Thymus (tissue), 11 donors: Measurements from ENCODE around the gene KRT82. TPM values are rescaled to one million over a fixed set of nuclear protein-coding genes. Genes with fewer than 3 reads are reported as not detected.
"Not testable (repeated sequence)": the region's sequence is repeated elsewhere in the genome, so short reads cannot be mapped to it uniquely, and the experiment has no call there.

Experiments used
- DNase-seq, 9 donors: peaks; one replicate each; pipeline ENCODE4 v3.0.0-alpha.2; 2013; ENCODE audit warnings: low spot score in 9 of 9, low read depth in 6 of 9, missing footprints in 1 of 9
- H3K27ac ChIP-seq, 2 donors: one replicate each; pipeline ENCODE4 v1.5.1; 2013; ENCODE audit warnings: control low read depth in 1 of 2, low read depth in 1 of 2, low read length in 1 of 2, mild to moderate bottlenecking in 1 of 2, moderate library complexity in 1 of 2
- H3K27me3 ChIP-seq, 2 donors: one replicate each; pipeline ENCODE4 v1.5.1; 2013; ENCODE audit warnings: low read length in 1 of 2; ENCODE audit not compliant: control insufficient read depth in 2 of 2, insufficient read depth in 1 of 2
- H3K36me3 ChIP-seq, 2 donors: one replicate each; pipeline ENCODE4 v1.5.1; 2013; ENCODE audit warnings: low read length in 1 of 2, mild to moderate bottlenecking in 1 of 2, moderate library complexity in 1 of 2; ENCODE audit not compliant: control insufficient read depth in 2 of 2, insufficient read depth in 2 of 2
- H3K4me1 ChIP-seq, 2 donors: one replicate each; pipeline ENCODE4 v1.5.1; 2013; ENCODE audit warnings: low read length in 2 of 2; ENCODE audit not compliant: control insufficient read depth in 2 of 2, insufficient read depth in 2 of 2
- H3K4me3 ChIP-seq, 2 donors: one replicate each; pipeline ENCODE4 v1.5.1; 2013; ENCODE audit warnings: low read length in 2 of 2, control low read depth in 1 of 2, mild to moderate bottlenecking in 1 of 2
- H3K9me3 ChIP-seq, 2 donors: one replicate each; pipeline ENCODE4 v1.5.1; 2013; ENCODE audit warnings: low read length in 1 of 2, mild to moderate bottlenecking in 1 of 2; ENCODE audit not compliant: control insufficient read depth in 2 of 2, insufficient read depth in 1 of 2
- WGBS: extraction: QIAGEN DNeasy Blood & Tissue Kit; methylation state at CpG from one replicate; pipeline ENCODE4 v1.1.7; 2013; 5-methylcytosine and 5-hydroxymethylcytosine counted together
- polyA plus RNA-seq: library from polyadenylated mRNA; stranded (reverse); fragments of 200-250 nt; gene quantifications from one replicate; pipeline ENCODE4 v1.2.3, GENCODE V29; 2013
- total RNA-seq: library from RNA; stranded (reverse); fragments of 120-200 nt; gene quantifications from one replicate; pipeline ENCODE4 v1.2.4, GENCODE V29; 2013
- donor health status: healthy.

KRT82 gene
- total and polyA plus RNA-seq, 2 donors: 0.05 to 0.34 TPM

- no peak for DNase-seq
- Histone ChIP-seq H3K4me1 (peaks cover 0 to 6% of the 10 kb centered on the region in 2 donors), H3K27me3 (peaks cover 0 to 16% of the 10 kb centered on the region in 2 donors), H3K36me3 (no peaks in the 10 kb centered on the region), H3K27ac (no peak overlapping the region), H3K4me3 (no peak overlapping the region), H3K9me3 (no peaks in the 10 kb centered on the region)
- WGBS: 85% methylated on average over 16 of the region's 16 CpGs
These were observed 58.3 kb downstream of the KRT82 start for GRCh38 chr12:52347551-52348510.

- no peak for DNase-seq
- Histone ChIP-seq H3K36me3 (no peaks in the 10 kb centered on the region), H3K4me3 (no peak overlapping the region), H3K4me1 (peaks cover 0 to 4% of the 10 kb centered on the region in 2 donors), H3K27ac (no peak overlapping the region), H3K27me3 (peaks cover 0 to 19% of the 10 kb centered on the region in 2 donors), H3K9me3 (no peaks in the 10 kb centered on the region)
- WGBS: 89% methylated on average over 9 of the region's 9 CpGs
These were observed 59.1 kb downstream of the KRT82 start for GRCh38 chr12:52347016-52347415.

GRCh38 chr12:52346593-52346992, 59.5 kb downstream of the KRT82 start:
- Histone ChIP-seq H3K4me3 (no peak overlapping the region), H3K9me3 (no peaks in the 10 kb centered on the region), H3K27me3 (peaks cover 0 to 19% of the 10 kb centered on the region in 2 donors), H3K27ac (no peak overlapping the region), H3K36me3 (no peaks in the 10 kb centered on the region), H3K4me1 (peaks cover 0 to 2% of the 10 kb centered on the region in 2 donors)
- 69% methylated on average over 4 of the region's 4 CpGs for WGBS
- no peak for DNase-seq

GRCh38 chr12:52345041-52345440, 61.1 kb downstream of the KRT82 start:
- DNase-seq, H3K36me3 ChIP-seq: not testable (repeated sequence)
- H3K27me3 ChIP-seq: peaks cover 0 to 15% of the 10 kb centered on the region in 2 donors

GRCh38 chr12:52344111-52344510, 62.0 kb downstream of the KRT82 start:
- H3K4me1 ChIP-seq: no peaks in the 10 kb centered on the region
- no peak overlapping the region for H3K27ac ChIP-seq
- WGBS: 98% methylated on average over 12 of the region's 12 CpGs
- no peaks in the 10 kb centered on the region for H3K9me3 ChIP-seq
- no peak overlapping the region for H3K4me3 ChIP-seq
- no peaks in the 10 kb centered on the region for H3K36me3 ChIP-seq
- H3K27me3 ChIP-seq: peaks cover 0 to 11% of the 10 kb centered on the region in 2 donors
- no peak for DNase-seq

More at GRCh38 chr12:52345041-52345440, 61.1 kb downstream of the KRT82 start:
- H3K4me1 ChIP-seq, H3K4me3 ChIP-seq, H3K27ac ChIP-seq, H3K9me3 ChIP-seq: not testable (repeated sequence)
- WGBS: 96% methylated on average over 8 of the region's 8 CpGs

Other genes starting within 250 kb of the KRT82 start
- 0.14 TPM for gene KRT80, start 214.3 kb downstream of the KRT82 start, total RNA-seq
- gene KRT80, start 214.3 kb downstream of the KRT82 start, polyA plus RNA-seq: 4.8 TPM
- 2.8 TPM for gene KRT7, start 173.1 kb downstream of the KRT82 start, total RNA-seq
- 34.7 TPM for gene KRT7, start 173.1 kb downstream of the KRT82 start, polyA plus RNA-seq
- 0.42 TPM for gene KRT86, start 131.7 kb downstream of the KRT82 start, total RNA-seq
- gene KRT86, start 131.7 kb downstream of the KRT82 start, polyA plus RNA-seq: 1.4 TPM
- gene KRT81, start 114.8 kb downstream of the KRT82 start, total RNA-seq: 0.19 TPM
- gene KRT81, start 114.8 kb downstream of the KRT82 start, polyA plus RNA-seq: 3.7 TPM
- 0.33 TPM for gene KRT83, start 84.9 kb downstream of the KRT82 start, total RNA-seq
- 1.0 TPM for gene KRT83, start 84.9 kb downstream of the KRT82 start, polyA plus RNA-seq
- gene KRT85, start 38.9 kb downstream of the KRT82 start, total RNA-seq: 0.24 TPM
- gene KRT85, start 38.9 kb downstream of the KRT82 start, polyA plus RNA-seq: 0.59 TPM
- 0.94 TPM for gene KRT84, start 20.7 kb downstream of the KRT82 start, total RNA-seq
- gene KRT84, start 20.7 kb downstream of the KRT82 start, polyA plus RNA-seq: 2.5 TPM
- 0.14 TPM for gene KRT75, start 28.0 kb upstream of the KRT82 start, total RNA-seq
- 6.8 TPM for gene KRT75, start 28.0 kb upstream of the KRT82 start, polyA plus RNA-seq
- 0.61 TPM for gene KRT6B, start 45.8 kb upstream of the KRT82 start, total RNA-seq
- gene KRT6B, start 45.8 kb upstream of the KRT82 start, polyA plus RNA-seq: 30.7 TPM
- gene KRT6C, start 67.5 kb upstream of the KRT82 start, total RNA-seq: 0.28 TPM
- 23.5 TPM for gene KRT6C, start 67.5 kb upstream of the KRT82 start, polyA plus RNA-seq
- 14.4 TPM for gene KRT6A, start 86.9 kb upstream of the KRT82 start, total RNA-seq
- gene KRT6A, start 86.9 kb upstream of the KRT82 start, polyA plus RNA-seq: 671 TPM
- gene KRT5, start 114.1 kb upstream of the KRT82 start, total RNA-seq: 326 TPM
- gene KRT5, start 114.1 kb upstream of the KRT82 start, polyA plus RNA-seq: 1,023 TPM
- gene KRT71, start 146.8 kb upstream of the KRT82 start, total RNA-seq: 0.57 TPM
- 3.6 TPM for gene KRT71, start 146.8 kb upstream of the KRT82 start, polyA plus RNA-seq
- 0.09 TPM for gene KRT74, start 167.5 kb upstream of the KRT82 start, total RNA-seq
- gene KRT74, start 167.5 kb upstream of the KRT82 start, polyA plus RNA-seq: 0.34 TPM
- gene KRT72, start 195.1 kb upstream of the KRT82 start, total RNA-seq: 0.33 TPM
- gene KRT72, start 195.1 kb upstream of the KRT82 start, polyA plus RNA-seq: 12.0 TPM
- 0.28 TPM for gene KRT73, start 212.2 kb upstream of the KRT82 start, total RNA-seq
- gene KRT73, start 212.2 kb upstream of the KRT82 start, polyA plus RNA-seq: 1.9 TPM
- 3.6 TPM for gene KRT2, start 245.9 kb upstream of the KRT82 start, total RNA-seq
- gene KRT2, start 245.9 kb upstream of the KRT82 start, polyA plus RNA-seq: 26.4 TPM